ENCODE data around the gene CAPZA1. TPM values are rescaled to one million over a fixed set of nuclear protein-coding genes. Genes with fewer than 3 reads are reported as not detected.

Gene CAPZA1
- polyA plus RNA-seq, 1 experiment = 65.1 TPM

DNA sequence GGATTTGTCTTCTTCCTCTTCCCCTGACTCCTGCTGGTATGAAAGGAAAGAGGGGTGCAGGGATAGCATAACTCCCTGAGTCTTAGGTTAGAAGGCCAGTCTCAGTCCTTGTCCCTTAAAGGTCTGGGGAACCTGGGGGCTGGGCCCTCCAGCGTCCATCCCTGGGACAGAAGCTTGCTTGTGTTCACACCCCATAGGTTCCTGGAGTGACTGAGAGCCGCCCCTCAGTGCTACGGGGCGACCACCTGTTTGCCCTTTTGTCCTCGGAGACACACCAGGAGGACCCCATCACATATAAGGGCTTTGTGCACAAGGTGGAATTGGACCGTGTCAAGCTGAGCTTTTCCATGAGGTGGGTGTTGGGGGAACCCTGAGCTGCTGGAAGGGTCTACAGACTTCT is 74.2 kb downstream of the CAPZA1 start:
- peaks cover 40% of the 10 kb centered on the region for H3K36me3 ChIP-seq (ENCODE audit: control insufficient read depth, insufficient read depth, low read length)
- no peaks in the 10 kb centered on the region for H3K27me3 ChIP-seq (ENCODE audit: control insufficient read depth, insufficient read depth, low read length)
- CTCF ChIA-PET = interaction anchor here (1.0 to 2.1 kb wide), 2 partner anchors 19 to 25 kb away, joined by 3 to 4 read pairs; partner anchors contain the start of gene MOV10
- no peak for DNase-seq (ENCODE audit: low read depth)
- POLR2A ChIA-PET = no interaction called here
- no peak overlapping the region for H3K4me3 ChIP-seq (ENCODE audit: low read depth, low read length)
- TF ChIP-seq, protein P1, sequence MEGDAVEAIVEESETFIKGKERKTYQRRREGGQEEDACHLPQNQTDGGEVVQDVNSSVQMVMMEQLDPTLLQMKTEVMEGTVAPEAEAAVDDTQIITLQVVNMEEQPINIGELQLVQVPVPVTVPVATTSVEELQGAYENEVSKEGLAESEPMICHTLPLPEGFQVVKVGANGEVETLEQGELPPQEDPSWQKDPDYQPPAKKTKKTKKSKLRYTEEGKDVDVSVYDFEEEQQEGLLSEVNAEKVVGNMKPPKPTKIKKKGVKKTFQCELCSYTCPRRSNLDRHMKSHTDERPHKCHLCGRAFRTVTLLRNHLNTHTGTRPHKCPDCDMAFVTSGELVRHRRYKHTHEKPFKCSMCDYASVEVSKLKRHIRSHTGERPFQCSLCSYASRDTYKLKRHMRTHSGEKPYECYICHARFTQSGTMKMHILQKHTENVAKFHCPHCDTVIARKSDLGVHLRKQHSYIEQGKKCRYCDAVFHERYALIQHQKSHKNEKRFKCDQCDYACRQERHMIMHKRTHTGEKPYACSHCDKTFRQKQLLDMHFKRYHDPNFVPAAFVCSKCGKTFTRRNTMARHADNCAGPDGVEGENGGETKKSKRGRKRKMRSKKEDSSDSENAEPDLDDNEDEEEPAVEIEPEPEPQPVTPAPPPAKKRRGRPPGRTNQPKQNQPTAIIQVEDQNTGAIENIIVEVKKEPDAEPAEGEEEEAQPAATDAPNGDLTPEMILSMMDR (IDR thresholded peaks at IDR 0.05; ENCODE audit: insufficient read depth, low read depth, low read length) = no peak

DNA sequence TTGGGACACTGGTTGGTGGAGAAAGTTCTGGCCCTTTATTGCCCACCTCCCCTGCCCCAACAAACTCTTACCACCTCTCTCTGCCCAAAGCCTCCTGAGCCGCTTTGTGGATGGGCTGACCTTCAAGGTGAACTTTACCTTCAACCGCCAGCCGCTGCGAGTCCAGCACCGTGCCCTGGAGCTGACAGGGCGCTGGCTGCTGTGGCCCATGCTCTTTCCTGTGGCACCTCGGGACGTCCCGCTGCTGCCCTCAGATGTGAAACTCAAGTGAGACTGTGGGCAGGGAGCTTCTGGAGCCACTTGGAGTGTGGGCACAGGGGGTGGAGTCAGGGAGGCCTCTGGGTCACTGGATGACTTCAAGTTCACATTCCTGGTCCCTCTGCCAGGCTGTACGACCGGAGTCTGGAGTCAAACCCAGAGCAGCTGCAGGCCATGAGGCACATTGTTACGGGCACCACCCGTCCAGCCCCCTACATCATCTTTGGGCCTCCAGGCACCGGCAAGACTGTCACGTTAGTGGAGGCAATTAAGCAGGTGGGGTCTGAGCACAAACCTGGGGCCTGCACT is 74.8 kb downstream of the CAPZA1 start:
- H3K36me3 ChIP-seq (ENCODE audit: control insufficient read depth, insufficient read depth, low read length) = peaks cover 41% of the 10 kb centered on the region
- ChIA-PET POLR2A (no interaction called here), CTCF (no interaction called here)
- no peaks in the 10 kb centered on the region for H3K27me3 ChIP-seq (ENCODE audit: control insufficient read depth, insufficient read depth, low read length)
- TF ChIP-seq, protein P1 (IDR thresholded peaks at IDR 0.05; ENCODE audit: insufficient read depth, low read depth, low read length) = no peak
- no peak overlapping the region for H3K4me3 ChIP-seq (ENCODE audit: low read depth, low read length)
- no peak for DNase-seq (ENCODE audit: low read depth)

DNA sequence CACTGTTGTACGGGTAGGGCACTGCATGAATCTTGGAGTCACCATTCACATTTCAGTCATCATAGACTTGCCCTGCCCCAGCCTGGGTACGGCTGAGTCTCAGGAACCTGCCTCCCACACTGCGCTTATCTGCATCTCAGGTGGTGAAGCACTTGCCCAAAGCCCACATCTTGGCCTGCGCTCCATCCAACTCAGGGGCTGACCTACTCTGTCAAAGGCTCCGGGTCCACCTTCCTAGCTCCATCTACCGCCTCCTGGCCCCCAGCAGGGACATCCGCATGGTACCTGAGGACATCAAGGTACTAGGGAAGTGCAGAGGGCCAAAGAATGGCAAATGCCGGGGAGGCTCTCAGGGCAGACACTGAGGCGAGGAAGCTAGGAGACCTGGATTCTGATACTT is 75.6 kb downstream of the CAPZA1 start:
- DNase-seq (ENCODE audit: low read depth) = no peak
- CTCF ChIA-PET = no interaction called here
- H3K36me3 ChIP-seq (ENCODE audit: control insufficient read depth, insufficient read depth, low read length) = peaks cover 38% of the 10 kb centered on the region
- H3K4me3 ChIP-seq (ENCODE audit: low read depth, low read length) = no peak overlapping the region
- TF ChIP-seq, protein P1 (IDR thresholded peaks at IDR 0.05; ENCODE audit: insufficient read depth, low read depth, low read length) = no peak
- H3K27me3 ChIP-seq (ENCODE audit: control insufficient read depth, insufficient read depth, low read length) = no peaks in the 10 kb centered on the region
- POLR2A ChIA-PET = no interaction called here

- peaks cover 41% of the 10 kb centered on the region for H3K36me3 ChIP-seq (ENCODE audit: control insufficient read depth, insufficient read depth, low read length)
- no peak overlapping the region for H3K4me3 ChIP-seq (ENCODE audit: low read depth, low read length)
- no peaks in the 10 kb centered on the region for H3K27me3 ChIP-seq (ENCODE audit: control insufficient read depth, insufficient read depth, low read length)
- TF ChIP-seq, protein P1 (IDR thresholded peaks at IDR 0.05; ENCODE audit: insufficient read depth, low read depth, low read length) = no peak
- ChIA-PET POLR2A (interaction anchor here (0.6 kb wide), 1 partner anchor 216 kb away, joined by 10 read pairs; no protein-coding TSS in a partner anchor), CTCF (no interaction called here)
- DNase-seq (ENCODE audit: low read depth) = no peak
These were observed 77.1 kb downstream of the CAPZA1 start for GRCh38 chr1:112696578-112697314.

- H3K36me3 ChIP-seq (ENCODE audit: control insufficient read depth, insufficient read depth, low read length) = peaks cover 39% of the 10 kb centered on the region
- CTCF ChIA-PET = interaction anchor here (1.2 to 1.5 kb wide), 3 partner anchors 9 to 239 kb away, joined by 3 to 6 read pairs (median 5); partner anchors contain the start of gene MOV10
These were observed 78.2 kb downstream of the CAPZA1 start for GRCh38 chr1:112697781-112698201.

More at GRCh38 chr1:112697781-112698201, 78.2 kb downstream of the CAPZA1 start:
- DNase-seq (ENCODE audit: low read depth) = no peak
- Histone ChIP-seq H3K27me3 (ENCODE audit: control insufficient read depth, insufficient read depth, low read length) (no peaks in the 10 kb centered on the region), H3K4me3 (ENCODE audit: low read depth, low read length) (no peak overlapping the region)
- TF ChIP-seq, protein P1 (IDR thresholded peaks at IDR 0.05; ENCODE audit: insufficient read depth, low read depth, low read length) = no peak
- POLR2A ChIA-PET = no interaction called here

All from BJ (cell line).